ENCODE data around the gene DAP.

- TF ChIP-seq REST (IDR thresholded peaks at IDR 0.05; ENCODE audit: insufficient read depth in 1 of 2, low read depth in 2 of 2, low read length in 2 of 2) (no peak), POLR2AphosphoS5 (IDR thresholded peaks at IDR 0.05; ENCODE audit: low read depth, low read length) (no peak), SIN3A (IDR thresholded peaks at IDR 0.05; ENCODE audit: borderline replicate concordance, insufficient read depth, low read length) (no peak)
Observed at GRCh38 chr5:10629682-10630081, 131.4 kb downstream of the DAP start.
